Stomach (tissue), 9 donors: ENCODE measurements around the gene MCAT. TPM values are rescaled to one million over a fixed set of nuclear protein-coding genes. Genes with fewer than 3 reads are reported as not detected.

Source experiments
- DNase-seq, 2 donors: peaks; one replicate each; pipeline versions ENCODE4 v3.0.0 to v3.0.0-alpha.2; 2013 to 2019
- H3K27ac ChIP-seq, 5 donors: fragments of 200-600 bp in 4 of 5; sonication (generic) in 4 of 5; one replicate each; pipeline ENCODE4 v1.5.1; 2013 to 2019; ENCODE audit warnings: mild to moderate bottlenecking in 1 of 5, moderate library complexity in 1 of 5
- H3K27me3 ChIP-seq, 3 donors: fragments of 200-600 bp; sonication (generic); one replicate each; pipeline ENCODE4 v1.5.1; 2017 to 2019; ENCODE audit warnings: mixed run types in 1 of 3
- H3K36me3 ChIP-seq, 4 donors: fragments of 200-600 bp; sonication (generic); 1 replicate in 3 of 4; 2 replicates in 1 of 4; pipeline ENCODE4 v1.5.1; 2016 to 2019
- H3K4me1 ChIP-seq, 4 donors: fragments of 200-600 bp; sonication (generic); one replicate each; pipeline ENCODE4 v1.5.1; 2016 to 2019
- H3K4me3 ChIP-seq, 4 donors: fragments of 200-600 bp; sonication (generic) in 3 of 4; one replicate each; pipeline ENCODE4 v1.5.1; 2016 to 2019; ENCODE audit warnings: mild to moderate bottlenecking in 1 of 4
- H3K9me3 ChIP-seq, 4 donors: fragments of 200-600 bp; sonication (generic); one replicate each; pipeline ENCODE4 v1.5.1; 2016 to 2019
- CTCF ChIP-seq, 7 experiments: fragments of 450-650 bp in 4 of 7; fragments of 200-600 bp in 3 of 7; sonication (generic) in 3 of 7; IDR thresholded peaks; one replicate each; pipeline ENCODE4 v1.5.1; 2016 to 2019; ENCODE audit warnings: antibody characterized with exemption in 7 of 7, control low read depth in 2 of 7, mild to moderate bottlenecking in 1 of 7
- EP300 ChIP-seq: sonication (generic); formaldehyde crosslinking; IDR thresholded peaks from one replicate; pipeline ENCODE4 v1.6.1; 2017; ENCODE audit warnings: antibody characterized with exemption
- POLR2A ChIP-seq, 4 donors: fragments of 450-650 bp; IDR thresholded peaks; one replicate each; pipeline ENCODE4 v1.6.1; 2016; ENCODE audit warnings: antibody characterized with exemption in 4 of 4, control low read depth in 2 of 4, mild to moderate bottlenecking in 1 of 4, moderate library complexity in 1 of 4
- POLR2AphosphoS5 ChIP-seq, 3 donors: sonication (generic); formaldehyde crosslinking; IDR thresholded peaks; one replicate each; pipeline ENCODE4 v1.6.1; 2016; ENCODE audit warnings: antibody characterized with exemption in 3 of 3
- WGBS, 5 donors: extraction: QIAGEN DNeasy Blood & Tissue Kit in 3 of 5; methylation state at CpG; one replicate each; pipeline versions ENCODE4 v1.1.5 to v1.1.7; 2013 to 2018; 5-methylcytosine and 5-hydroxymethylcytosine counted together
- intact Hi-C: fragments of 100-400 bp; cut with DNase I; formaldehyde crosslinking; loops from one replicate; pipeline ENCODE4 v1.15.1; 2023; ENCODE audit warnings: low total_unique reads
- polyA plus RNA-seq, 3 donors: library from polyadenylated mRNA; stranded (reverse); fragments of 200-250 nt; gene quantifications; one replicate each; pipeline ENCODE4 v1.2.3, GENCODE V29; 2013
- total RNA-seq, 5 donors: library from RNA; depleted of rRNA; stranded (reverse); fragments of >200 nt; gene quantifications; one replicate each; pipeline versions ENCODE4 v1.1.0 to v1.2.3, GENCODE V29; 2014 to 2016
- donor health status: healthy with polysubstance abuse.
- donor health status: Bipolar disorder and iron deficiency.
- donor health status: healthy.

The MCAT gene
- total and polyA plus RNA-seq, 8 donors, result 11.7 to 197 (median 19.0) TPM; not detected in 1

DNA sequence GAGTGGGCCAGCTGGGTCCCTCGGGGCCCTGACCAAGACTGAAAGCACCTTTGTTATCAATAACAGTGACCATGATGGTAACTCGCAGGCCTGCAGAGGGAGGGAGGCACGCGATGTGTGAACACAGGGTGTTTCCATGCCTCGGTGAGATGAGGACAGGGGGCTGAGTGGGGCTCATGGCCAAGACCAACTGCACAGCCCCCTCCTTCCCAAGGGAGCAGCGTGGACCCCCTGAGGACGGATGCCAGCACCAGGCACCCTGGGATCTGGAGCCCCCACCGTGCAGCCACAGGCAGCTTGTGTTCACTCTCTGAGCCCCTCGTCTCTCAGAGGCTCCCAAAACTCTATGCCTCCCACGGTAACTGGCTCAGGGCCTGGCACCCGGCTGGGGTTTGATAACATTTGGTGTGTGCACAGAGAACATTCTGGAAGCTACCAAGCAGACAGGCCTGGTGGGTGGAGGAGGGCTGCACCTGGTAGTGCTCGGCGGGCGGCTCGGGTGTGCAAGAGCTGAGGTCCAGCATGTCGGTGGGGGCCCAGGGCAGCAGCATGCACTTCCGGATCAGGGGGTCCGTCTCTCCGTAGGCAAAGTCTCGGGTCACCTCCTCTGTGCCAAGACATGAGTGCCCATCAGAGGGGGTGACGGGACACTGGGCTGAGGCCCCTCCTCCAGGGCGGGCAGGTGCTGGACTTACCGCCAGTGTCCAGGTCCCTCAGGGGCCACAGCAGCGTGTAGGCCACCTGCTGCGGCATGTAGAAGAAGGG, 36.1 kb upstream of the MCAT start:
- Histone ChIP-seq H3K4me3 (no peak overlapping the region), H3K27me3 (no peaks in the 10 kb centered on the region), H3K27ac (no peak overlapping the region), H3K36me3 (peaks cover 28 to 85% (median 75%) of the 10 kb centered on the region in 4 donors), H3K4me1 (peaks cover 0 to 18% (median 14%) of the 10 kb centered on the region in 4 donors), H3K9me3 (no peaks in the 10 kb centered on the region)
- 93 to 98% (median 94%) methylated on average over 18 to 25 of the region's 25 CpGs for WGBS, 5 donors
- TF ChIP-seq POLR2A (IDR thresholded peaks at IDR 0.05) (no peak), CTCF (IDR thresholded peaks at IDR 0.05) (no peak), EP300 (no peak), POLR2AphosphoS5 (IDR thresholded peaks at IDR 0.05) (no peak)
- intact Hi-C loops, result no loop called here
- no peak for DNase-seq

DNA sequence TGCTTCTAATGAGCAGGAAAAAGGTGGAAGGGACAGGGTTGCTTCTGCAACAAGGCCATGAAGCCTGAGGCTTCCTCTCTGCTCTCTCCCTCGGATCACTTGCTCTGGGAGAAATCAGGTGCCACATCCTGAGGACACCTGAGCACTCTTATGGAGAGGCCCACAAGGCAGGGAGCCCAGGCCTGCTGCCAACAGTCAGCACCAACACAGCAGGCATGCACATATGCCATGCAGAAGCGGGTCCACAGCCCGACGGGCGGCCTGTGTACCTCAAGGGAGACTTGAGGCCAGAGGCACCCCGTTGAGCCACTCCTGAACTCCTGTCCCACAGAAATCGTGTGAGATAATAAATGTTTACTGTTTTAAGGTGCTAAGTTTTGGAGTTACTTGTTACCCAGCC, 34.3 kb upstream of the MCAT start:
- Histone ChIP-seq H3K4me3 (no peak overlapping the region), H3K27ac (no peak overlapping the region), H3K36me3 (peaks cover 43 to 99% (median 90%) of the 10 kb centered on the region in 4 donors), H3K27me3 (no peaks in the 10 kb centered on the region), H3K4me1 (peaks cover 0 to 9% (median 0%) of the 10 kb centered on the region in 4 donors), H3K9me3 (no peaks in the 10 kb centered on the region)
- DNase-seq, result no peak
- intact Hi-C loops, result no loop called here
- WGBS, 5 donors, result 80 to 90% (median 84%) methylated on average over 7 of the region's 7 CpGs
- TF ChIP-seq EP300 (no peak), POLR2AphosphoS5 (IDR thresholded peaks at IDR 0.05) (no peak), CTCF (IDR thresholded peaks at IDR 0.05) (no peak), POLR2A (IDR thresholded peaks at IDR 0.05) (no peak)

DNA sequence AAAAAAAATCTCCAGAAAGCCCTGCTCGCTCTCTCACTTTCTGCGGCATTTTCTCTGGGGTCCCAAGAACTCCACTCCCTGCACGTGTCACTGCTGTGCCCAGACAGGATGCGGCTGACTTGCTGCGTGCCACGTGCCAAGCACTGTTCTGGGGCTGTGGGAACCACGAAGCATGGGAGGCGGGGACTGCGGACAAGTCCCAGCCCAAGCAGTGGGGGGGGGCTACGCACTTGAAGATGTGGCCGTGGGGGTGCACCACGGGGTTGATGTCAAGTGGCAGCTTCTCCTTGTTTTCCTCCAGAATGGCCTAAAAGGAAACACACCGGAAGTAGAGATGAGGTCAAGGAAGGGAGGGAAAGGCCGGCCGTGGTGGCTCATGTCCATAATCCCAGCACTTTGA, 32.9 kb upstream of the MCAT start:
- intact Hi-C loops, result no loop called here
- TF ChIP-seq POLR2AphosphoS5 (IDR thresholded peaks at IDR 0.05) (no peak), CTCF (IDR thresholded peaks at IDR 0.05) (no peak), POLR2A (IDR thresholded peaks at IDR 0.05) (no peak), EP300 (no peak)
- H3K4me1 ChIP-seq, result peaks cover 0 to 18% (median 9%) of the 10 kb centered on the region in 4 donors
- 79 to 92% (median 85%) methylated on average over 15 of the region's 15 CpGs for WGBS, 5 donors
- no peak for DNase-seq
- H3K4me3 ChIP-seq, result no peak overlapping the region
- peaks cover 57 to 99% (median 93%) of the 10 kb centered on the region in 4 donors for H3K36me3 ChIP-seq
- no peaks in the 10 kb centered on the region for H3K9me3 ChIP-seq
- no peak overlapping the region for H3K27ac ChIP-seq
- no peaks in the 10 kb centered on the region for H3K27me3 ChIP-seq

DNA sequence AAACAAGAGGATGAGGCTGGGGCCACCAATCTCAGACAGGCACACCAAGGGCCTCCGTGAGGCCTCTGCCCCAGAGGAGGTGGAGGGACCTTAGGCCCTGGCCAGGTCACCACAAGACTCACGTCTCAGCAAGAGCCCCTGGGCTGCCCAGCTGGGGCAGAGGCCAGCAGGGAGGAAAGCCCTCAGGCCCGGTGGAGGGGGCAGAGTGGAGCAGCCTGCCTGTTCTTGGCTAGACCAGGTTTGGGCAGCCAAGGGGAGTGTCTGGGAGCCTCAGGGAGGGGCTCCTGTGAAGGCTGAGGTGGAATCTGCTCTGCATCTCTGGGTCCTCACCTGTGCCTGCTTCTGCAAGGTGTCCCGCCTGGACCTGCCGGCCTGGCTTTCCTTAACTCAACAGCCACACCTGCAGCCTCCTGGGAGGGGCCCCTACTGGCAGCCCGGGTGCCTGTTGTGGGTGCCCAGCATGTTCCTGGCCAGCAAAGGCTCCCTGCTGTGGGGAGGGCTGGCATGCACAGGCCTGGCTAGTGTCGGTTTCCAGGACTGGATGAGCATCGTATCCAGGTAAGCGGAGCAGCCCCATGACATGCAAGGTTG, 31.8 kb upstream of the MCAT start:
- WGBS, 5 donors, result 49 to 79% (median 74%) methylated on average over 4 to 9 of the region's 9 CpGs
- peak in 1 of 2 donors; percentile 49 for DNase-seq
- H3K36me3 ChIP-seq, result peaks cover 50 to 99% (median 93%) of the 10 kb centered on the region in 4 donors

More for the DNA sequence above, 31.8 kb upstream of the MCAT start:
- Histone ChIP-seq H3K27me3 (no peaks in the 10 kb centered on the region), H3K9me3 (no peaks in the 10 kb centered on the region), H3K4me1 (peaks cover 0 to 26% (median 17%) of the 10 kb centered on the region in 4 donors), H3K4me3 (no peak overlapping the region), H3K27ac (no peak overlapping the region)
- intact Hi-C loops, result no loop called here
- TF ChIP-seq POLR2AphosphoS5 (IDR thresholded peaks at IDR 0.05) (no peak), CTCF (IDR thresholded peaks at IDR 0.05) (no peak), EP300 (no peak), POLR2A (IDR thresholded peaks at IDR 0.05) (no peak)
